PC-3 (cell line): ENCODE results near the gene CENPB. TPM values are rescaled to one million over a fixed set of nuclear protein-coding genes. Genes with fewer than 3 reads are reported as not detected.

Experiments used
- ATAC-seq: fragments of 200-7000 bp; cut with Tn5 transposase; 2 replicates; pipeline ENCODE4 v1.9.1; 2020; ENCODE audit warnings: mild to moderate bottlenecking, moderate library complexity
- BruUV-seq: library from RNA; stranded (reverse); fragments of 400-500 nt; replicated peaks from 2 replicates; lab custom pipeline; 2021; lab: Mats Ljungman, UMichigan
- CTCF ChIA-PET: fragments of 300-600 bp; sonication (Branson Sonifier 250); formaldehyde crosslinking; loops from one replicate; lab custom pipeline; 2022; ENCODE audit warnings: antibody characterized with exemption; lab: Charles Lee
- POLR2A ChIA-PET: fragments of 300-600 bp; sonication (Branson Sonifier 250); formaldehyde crosslinking; loops from one replicate; lab custom pipeline; 2022; ENCODE audit warnings: antibody characterized with exemption; ENCODE audit not compliant: unreplicated experiment; lab: Charles Lee
- DNase-seq: peaks from one replicate; pipeline ENCODE4 v3.0.0-alpha.2; 2015
- H2AFZ ChIP-seq: fragments of 300-600 bp; sonication (generic); 2 replicates; pipeline ENCODE4 v1.6.0; 2016; ENCODE audit warnings: antibody characterized with exemption, low read length
- H3F3A ChIP-seq: fragments of 300-600 bp; sonication (generic); one replicate; pipeline ENCODE4 v1.6.0; 2017; ENCODE audit warnings: antibody characterized with exemption, low read length, control low read depth, mild to moderate bottlenecking; ENCODE audit not compliant: unreplicated experiment
- H3K27ac ChIP-seq: fragments of 300-600 bp; sonication (generic); 2 replicates; pipeline ENCODE4 v1.5.1; 2016; ENCODE audit warnings: mild to moderate bottlenecking, low read length
- H3K27me3 ChIP-seq: fragments of 300-600 bp; sonication (generic); 2 replicates; pipeline ENCODE4 v1.6.1; 2016; ENCODE audit warnings: low read length, mixed read lengths
- H3K36me3 ChIP-seq: fragments of 300-600 bp; sonication (generic); 2 replicates; pipeline ENCODE4 v1.6.1; 2016; ENCODE audit warnings: low read depth, mixed run types, low read length, mixed read lengths
- H3K4me1 ChIP-seq: fragments of 300-600 bp; sonication (generic); 2 replicates; pipeline ENCODE4 v1.5.1; 2016; ENCODE audit warnings: low read length; ENCODE audit not compliant: insufficient read depth
- H3K4me2 ChIP-seq: fragments of 300-600 bp; sonication (generic); 2 replicates; pipeline ENCODE4 v1.6.0; 2016; ENCODE audit warnings: low read length
- H3K4me3 ChIP-seq: fragments of 300-600 bp; sonication (generic); 2 replicates; pipeline ENCODE4 v1.5.1; 2016; ENCODE audit warnings: mild to moderate bottlenecking, low read length, mixed read lengths
- H3K79me2 ChIP-seq: fragments of 300-600 bp; sonication (generic); 2 replicates; pipeline ENCODE4 v1.6.1; 2017; ENCODE audit warnings: low read length, mixed read lengths
- H3K9ac ChIP-seq: fragments of 300-600 bp; sonication (generic); 2 replicates; pipeline ENCODE4 v1.6.0; 2016; ENCODE audit warnings: mild to moderate bottlenecking, low read length
- H3K9me2 ChIP-seq: fragments of 300-600 bp; sonication (generic); replicated peaks from 2 replicates; pipeline ENCODE4 v1.6.1; 2016; ENCODE audit warnings: mixed run types, low read length, mixed read lengths
- H3K9me3 ChIP-seq: fragments of 300-600 bp; sonication (generic); 2 replicates; pipeline ENCODE4 v1.6.1; 2016; ENCODE audit warnings: low read length, mixed read lengths
- H4K20me1 ChIP-seq: fragments of 300-600 bp; sonication (generic); 2 replicates; pipeline ENCODE4 v1.6.1; 2016; ENCODE audit warnings: low read length, mixed read lengths
- EZH2 ChIP-seq: fragments of 300-600 bp; sonication (generic); IDR thresholded peaks from one replicate; pipeline ENCODE4 v1.6.1; 2017; ENCODE audit warnings: antibody characterized with exemption, mild to moderate bottlenecking, low read length; ENCODE audit not compliant: unreplicated experiment
- EZH2phosphoT487 ChIP-seq: fragments of 300-600 bp; sonication (generic); IDR thresholded peaks from 2 replicates; pipeline ENCODE4 v1.6.1; 2018; ENCODE audit warnings: mild to moderate bottlenecking, antibody characterized with exemption, low read length, borderline replicate concordance
- intact Hi-C: fragments of 100-400 bp; cut with micrococcal nuclease; formaldehyde crosslinking; loops from 2 replicates; pipeline ENCODE4 v1.9.0; 2023
- total RNA-seq: library from RNA; depleted of rRNA; stranded (reverse); fragments of >200 nt; gene quantifications from 2 replicates; pipeline ENCODE4 v1.2.3, GENCODE V29; 2014
- TF ChIP-seq, protein P1 (sequence below): fragments of 300-600 bp; sonication (generic); conservative IDR thresholded peaks from 2 replicates; pipeline ENCODE4 v1.5.1; 2017; ENCODE audit warnings: antibody characterized with exemption, low read depth, mild to moderate bottlenecking, low read length

Gene CENPB
- total RNA-seq, 1 experiment from 2014 or later: 213 TPM

DNA sequence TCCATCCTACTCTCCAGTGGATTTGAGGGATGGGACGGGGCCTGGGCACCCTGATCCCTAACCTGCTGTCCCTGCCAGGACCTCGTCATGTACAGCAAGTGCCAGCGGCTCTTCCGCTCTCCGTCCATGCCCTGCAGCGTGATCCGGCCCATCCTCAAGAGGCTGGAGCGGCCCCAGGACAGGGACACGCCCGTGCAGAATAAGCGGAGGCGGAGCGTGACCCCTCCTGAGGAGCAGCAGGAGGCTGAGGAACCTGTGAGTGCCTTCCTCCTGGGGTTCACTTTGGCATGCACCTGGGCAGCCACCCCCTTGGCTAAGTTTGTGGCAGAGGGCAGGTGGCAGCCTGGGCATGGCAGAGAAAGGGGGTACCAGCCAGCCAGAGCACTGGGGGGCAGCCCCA lies 15.3 kb upstream of the CENPB start:
- no peak overlapping the region for H3K4me3 ChIP-seq
- H3K9me2 ChIP-seq: no peaks in the 10 kb centered on the region
- H3K36me3 ChIP-seq: peaks cover 84% of the 10 kb centered on the region
- H3K4me1 ChIP-seq: peaks cover 44% of the 10 kb centered on the region
- H3K9me3 ChIP-seq: no peaks in the 10 kb centered on the region
- no peak overlapping the region for H3K4me2 ChIP-seq
- ChIA-PET CTCF (no interaction called here), POLR2A (no interaction called here)
- TF ChIP-seq EZH2: no peak
- TF ChIP-seq EZH2phosphoT487: no peak
- TF ChIP-seq, protein P1, sequence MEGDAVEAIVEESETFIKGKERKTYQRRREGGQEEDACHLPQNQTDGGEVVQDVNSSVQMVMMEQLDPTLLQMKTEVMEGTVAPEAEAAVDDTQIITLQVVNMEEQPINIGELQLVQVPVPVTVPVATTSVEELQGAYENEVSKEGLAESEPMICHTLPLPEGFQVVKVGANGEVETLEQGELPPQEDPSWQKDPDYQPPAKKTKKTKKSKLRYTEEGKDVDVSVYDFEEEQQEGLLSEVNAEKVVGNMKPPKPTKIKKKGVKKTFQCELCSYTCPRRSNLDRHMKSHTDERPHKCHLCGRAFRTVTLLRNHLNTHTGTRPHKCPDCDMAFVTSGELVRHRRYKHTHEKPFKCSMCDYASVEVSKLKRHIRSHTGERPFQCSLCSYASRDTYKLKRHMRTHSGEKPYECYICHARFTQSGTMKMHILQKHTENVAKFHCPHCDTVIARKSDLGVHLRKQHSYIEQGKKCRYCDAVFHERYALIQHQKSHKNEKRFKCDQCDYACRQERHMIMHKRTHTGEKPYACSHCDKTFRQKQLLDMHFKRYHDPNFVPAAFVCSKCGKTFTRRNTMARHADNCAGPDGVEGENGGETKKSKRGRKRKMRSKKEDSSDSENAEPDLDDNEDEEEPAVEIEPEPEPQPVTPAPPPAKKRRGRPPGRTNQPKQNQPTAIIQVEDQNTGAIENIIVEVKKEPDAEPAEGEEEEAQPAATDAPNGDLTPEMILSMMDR: no peak
- ATAC-seq: no peak
- peaks cover 38% of the 10 kb centered on the region for H3K79me2 ChIP-seq
- no TSS peak for BruUV-seq
- no peaks in the 10 kb centered on the region for H4K20me1 ChIP-seq
- intact Hi-C loops: no loop called here
- no peak overlapping the region for H3K9ac ChIP-seq
- no peak for DNase-seq
- H3K27me3 ChIP-seq: no peaks in the 10 kb centered on the region
- H3K27ac ChIP-seq: no peak overlapping the region
- peaks cover 2% of the 10 kb centered on the region for H3F3A ChIP-seq
- H2AFZ ChIP-seq: no peak overlapping the region

DNA sequence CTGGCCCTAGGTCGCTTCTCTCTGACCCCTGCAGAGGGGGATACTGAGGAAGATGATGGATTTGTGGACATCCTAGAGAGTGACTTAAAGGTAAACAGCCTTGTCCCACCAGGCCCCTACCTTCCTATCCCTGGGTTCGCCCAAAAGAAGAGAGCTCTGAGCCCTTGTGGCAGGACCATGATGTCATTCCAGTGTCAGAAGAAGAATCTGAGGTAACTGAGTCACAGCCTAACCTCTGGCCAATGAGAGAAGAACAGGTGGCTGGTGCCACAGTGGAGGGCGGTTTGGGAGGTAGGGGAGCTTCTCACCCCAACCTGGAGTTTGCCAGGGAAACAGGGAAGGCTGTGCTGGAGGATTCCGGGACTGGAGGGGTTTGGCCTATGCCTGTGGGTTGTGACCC lies 14.8 kb upstream of the CENPB start:
- peaks cover 38% of the 10 kb centered on the region for H3K4me1 ChIP-seq
- no peak for DNase-seq
- H3K79me2 ChIP-seq: peaks cover 44% of the 10 kb centered on the region
- H3K27me3 ChIP-seq: no peaks in the 10 kb centered on the region
- BruUV-seq: no TSS peak
- H3F3A ChIP-seq: no peaks in the 10 kb centered on the region
- no peak overlapping the region for H3K4me2 ChIP-seq
- intact Hi-C loops: no loop called here
- no peaks in the 10 kb centered on the region for H3K9me3 ChIP-seq
- ATAC-seq: no peak
- H3K4me3 ChIP-seq: no peak overlapping the region
- CTCF ChIA-PET: no interaction called here
- H4K20me1 ChIP-seq: no peaks in the 10 kb centered on the region
- H3K27ac ChIP-seq: no peak overlapping the region
- no peaks in the 10 kb centered on the region for H3K9me2 ChIP-seq
- H2AFZ ChIP-seq: no peak overlapping the region
- no peak overlapping the region for H3K9ac ChIP-seq
- no peak for TF ChIP-seq EZH2
- TF ChIP-seq, protein P1: no peak
- no peak for TF ChIP-seq EZH2phosphoT487
- POLR2A ChIA-PET: no interaction called here
- H3K36me3 ChIP-seq: peaks cover 83% of the 10 kb centered on the region

DNA sequence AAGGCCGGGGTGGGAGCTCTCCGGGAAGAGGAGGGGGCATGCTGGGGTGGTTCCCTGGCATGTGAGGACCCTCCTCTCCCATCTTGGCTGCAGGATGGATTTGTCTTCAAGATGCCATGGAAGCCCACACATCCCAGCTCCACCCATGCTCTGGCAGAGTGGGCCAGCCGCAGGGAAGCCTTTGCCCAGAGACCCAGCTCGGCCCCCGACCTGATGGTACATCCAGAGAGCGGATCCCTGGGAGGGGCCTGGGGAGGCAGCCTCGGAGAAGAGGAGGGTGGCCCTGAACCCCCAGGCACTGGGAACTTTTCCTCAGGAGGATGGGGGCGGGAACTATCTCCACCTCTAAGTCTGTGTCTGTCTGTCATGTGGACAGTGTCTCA lies 14.3 kb upstream of the CENPB start:
- no peak for TF ChIP-seq EZH2
- H3K4me1 ChIP-seq: peaks cover 34% of the 10 kb centered on the region
- peaks cover 44% of the 10 kb centered on the region for H3K79me2 ChIP-seq
- no peak overlapping the region for H2AFZ ChIP-seq
- no peak overlapping the region for H3K27ac ChIP-seq
- H4K20me1 ChIP-seq: no peaks in the 10 kb centered on the region
- intact Hi-C loops: no loop called here
- H3K36me3 ChIP-seq: peaks cover 79% of the 10 kb centered on the region
- no peaks in the 10 kb centered on the region for H3K27me3 ChIP-seq
- DNase-seq: no peak
- ChIA-PET POLR2A (no interaction called here), CTCF (no interaction called here)
- ATAC-seq: no peak
- BruUV-seq: no TSS peak
- H3K4me3 ChIP-seq: no peak overlapping the region
- no peaks in the 10 kb centered on the region for H3K9me2 ChIP-seq
- no peak overlapping the region for H3K9ac ChIP-seq
- no peak overlapping the region for H3K4me2 ChIP-seq
- H3F3A ChIP-seq: no peaks in the 10 kb centered on the region
- H3K9me3 ChIP-seq: no peaks in the 10 kb centered on the region
